Fibroblast of mammary gland (primary cell): ENCODE measurements around the gene ENGASE.

Experiments used
- DNase-seq: peaks from one replicate; pipeline ENCODE4 v3.0.0-alpha.2; 2010; ENCODE audit warnings: low read depth
- H3K4me3 ChIP-seq: 2 replicates; pipeline ENCODE4 v1.5.1; 2011; ENCODE audit warnings: low read depth, mild to moderate bottlenecking, low read length, moderate library complexity; ENCODE audit not compliant: control insufficient read depth
- TF ChIP-seq, protein P1 (sequence below): conservative IDR thresholded peaks from 2 replicates; pipeline ENCODE4 v1.5.1; 2011; ENCODE audit warnings: low read depth, low read length, inconsistent platforms; ENCODE audit not compliant: control insufficient read depth, insufficient read depth

The ENGASE gene

GRCh38 chr17:79108870-79109269 lies 34.2 kb downstream of the ENGASE start:
- TF ChIP-seq, protein P1, sequence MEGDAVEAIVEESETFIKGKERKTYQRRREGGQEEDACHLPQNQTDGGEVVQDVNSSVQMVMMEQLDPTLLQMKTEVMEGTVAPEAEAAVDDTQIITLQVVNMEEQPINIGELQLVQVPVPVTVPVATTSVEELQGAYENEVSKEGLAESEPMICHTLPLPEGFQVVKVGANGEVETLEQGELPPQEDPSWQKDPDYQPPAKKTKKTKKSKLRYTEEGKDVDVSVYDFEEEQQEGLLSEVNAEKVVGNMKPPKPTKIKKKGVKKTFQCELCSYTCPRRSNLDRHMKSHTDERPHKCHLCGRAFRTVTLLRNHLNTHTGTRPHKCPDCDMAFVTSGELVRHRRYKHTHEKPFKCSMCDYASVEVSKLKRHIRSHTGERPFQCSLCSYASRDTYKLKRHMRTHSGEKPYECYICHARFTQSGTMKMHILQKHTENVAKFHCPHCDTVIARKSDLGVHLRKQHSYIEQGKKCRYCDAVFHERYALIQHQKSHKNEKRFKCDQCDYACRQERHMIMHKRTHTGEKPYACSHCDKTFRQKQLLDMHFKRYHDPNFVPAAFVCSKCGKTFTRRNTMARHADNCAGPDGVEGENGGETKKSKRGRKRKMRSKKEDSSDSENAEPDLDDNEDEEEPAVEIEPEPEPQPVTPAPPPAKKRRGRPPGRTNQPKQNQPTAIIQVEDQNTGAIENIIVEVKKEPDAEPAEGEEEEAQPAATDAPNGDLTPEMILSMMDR = no peak
- no peak for DNase-seq
- no peak overlapping the region for H3K4me3 ChIP-seq

DNA sequence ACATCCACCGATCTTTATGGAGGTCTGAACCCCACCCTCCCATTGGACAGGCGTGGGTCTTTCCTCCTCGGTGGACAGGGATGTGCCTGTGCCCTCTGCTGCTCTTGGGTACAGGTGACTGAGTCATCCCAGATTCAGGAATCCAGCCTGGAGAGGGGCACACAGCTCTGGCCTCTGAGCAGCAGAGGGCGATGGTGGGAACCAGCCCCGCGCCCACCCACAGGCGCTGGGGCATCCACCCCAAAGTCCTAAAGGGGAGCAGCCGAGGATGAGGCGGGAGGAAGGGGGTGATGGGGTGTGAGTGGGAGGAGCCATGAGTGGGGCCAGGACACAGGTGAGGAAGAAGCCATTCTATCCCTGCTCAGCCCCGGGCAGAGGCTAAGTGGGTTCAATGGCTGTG lies 35.0 kb downstream of the ENGASE start:
- H3K4me3 ChIP-seq = no peak overlapping the region
- DNase-seq = no peak
- TF ChIP-seq, protein P1 = no peak

DNA sequence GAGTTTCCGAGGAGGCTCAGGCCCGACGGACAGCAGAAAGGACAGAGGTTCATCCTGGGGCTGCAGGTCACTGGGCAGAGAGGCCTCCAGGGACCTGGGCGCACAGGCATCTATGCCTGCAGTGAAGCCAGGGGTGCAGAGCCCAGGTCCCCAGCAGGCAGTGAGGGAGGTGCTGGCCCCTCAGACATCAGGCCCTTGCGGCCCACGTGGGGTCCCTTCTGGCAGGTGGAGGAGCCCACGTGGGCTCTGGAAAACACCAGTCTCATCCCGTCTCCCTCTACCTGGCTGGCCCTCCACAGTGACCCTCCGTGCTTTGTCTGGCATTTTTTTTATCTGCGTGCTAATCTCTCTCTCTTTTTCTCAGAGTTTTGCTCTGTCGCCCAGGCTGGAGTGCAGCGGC lies 36.5 kb downstream of the ENGASE start:
- H3K4me3 ChIP-seq = no peak overlapping the region
- TF ChIP-seq, protein P1 = no peak
- no peak for DNase-seq

- no peak for DNase-seq
- H3K4me3 ChIP-seq = no peak overlapping the region
- TF ChIP-seq, protein P1 = no peak
These were observed 37.8 kb downstream of the ENGASE start for GRCh38 chr17:79112471-79112870.

GRCh38 chr17:79113699-79114457 lies 39.3 kb downstream of the ENGASE start:
- no peak for DNase-seq
- TF ChIP-seq, protein P1 = no peak
- H3K4me3 ChIP-seq = no peak overlapping the region

DNA sequence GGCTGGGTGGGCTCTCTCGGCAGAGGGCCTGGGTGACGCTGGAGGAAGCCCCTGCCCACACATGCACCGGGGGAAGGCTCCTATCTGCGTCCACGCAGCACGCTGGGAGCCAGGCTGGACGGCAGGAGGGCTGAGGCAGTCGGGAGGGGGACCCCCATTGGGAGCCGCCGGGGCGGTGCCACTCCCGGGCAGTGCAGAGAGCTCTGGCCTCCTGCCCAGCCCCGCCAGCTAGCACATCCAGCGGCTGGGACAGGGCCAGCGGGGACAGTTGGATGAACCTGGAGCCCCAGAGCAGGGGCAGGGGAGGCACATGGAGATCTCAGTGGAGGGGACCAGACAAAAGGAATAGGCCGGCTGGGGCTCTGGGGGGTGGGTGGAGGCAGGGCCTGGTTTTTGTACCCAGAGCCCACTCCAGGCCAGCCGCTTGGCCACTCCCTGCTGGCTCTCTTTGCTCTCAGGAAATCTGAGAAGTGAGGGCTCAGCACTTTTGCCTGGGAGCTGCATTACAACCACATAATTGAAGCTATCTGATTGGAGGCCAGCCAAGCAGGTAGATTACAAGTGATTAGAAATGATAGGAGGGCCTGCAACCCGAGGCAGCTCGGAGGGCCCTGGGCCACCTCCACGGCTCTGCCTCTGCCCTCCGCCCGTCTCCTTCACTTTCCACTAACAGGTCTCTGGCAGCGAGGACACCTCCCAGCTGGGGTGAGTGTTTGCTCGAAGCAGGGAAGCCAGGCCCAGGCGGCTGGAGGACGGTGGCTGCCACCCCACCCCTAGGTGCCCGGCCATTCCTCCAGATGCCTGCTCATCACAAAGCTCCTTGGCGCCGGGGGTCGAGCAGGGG lies 40.1 kb downstream of the ENGASE start:
- no peak overlapping the region for H3K4me3 ChIP-seq
- no peak for DNase-seq
- TF ChIP-seq, protein P1 = no peak
